Measurements from ENCODE around the gene CLEC20A.

Gene CLEC20A

DNA sequence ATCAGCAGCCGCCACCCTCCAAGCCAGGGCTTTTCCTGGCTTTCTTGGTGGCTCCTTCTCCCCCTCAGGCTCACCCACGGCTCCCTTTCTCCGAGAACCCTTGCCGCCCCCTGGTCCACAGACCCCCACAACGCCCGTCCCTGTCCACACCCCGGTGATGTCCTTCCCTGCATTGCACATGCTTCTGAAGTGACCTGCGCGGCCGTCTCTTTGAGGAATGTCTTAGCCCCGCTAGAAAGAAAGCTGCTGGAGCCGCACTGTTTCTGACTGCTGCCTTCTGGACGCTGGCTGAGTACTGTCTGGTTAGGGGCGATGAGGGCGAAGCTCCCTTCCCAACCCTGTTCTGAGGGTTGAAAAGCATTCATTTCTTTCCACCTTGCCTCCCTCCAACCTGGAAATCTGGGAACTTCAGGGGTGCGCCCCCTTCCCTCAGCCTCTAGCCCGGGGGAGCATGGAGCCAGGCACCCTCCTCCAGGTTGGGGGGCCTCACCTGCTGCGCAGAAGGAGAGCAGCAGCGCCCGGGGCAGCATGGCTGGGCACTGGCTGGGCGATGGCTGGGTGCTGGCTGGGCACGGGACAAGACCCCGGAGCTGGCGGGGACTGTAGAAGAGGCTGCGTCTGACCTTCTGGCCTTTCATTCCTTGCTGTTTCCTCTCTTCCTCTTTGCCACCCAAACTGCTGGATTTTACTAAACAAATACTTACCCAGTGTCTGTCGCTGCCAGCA is at the start of gene CLEC20A:
TSS of gene CLEC20A (minus strand) at position 555 of the 726 bp plus-strand sequence. CDS start at position 530, 25 bp downstream.
- DNase-seq = no peak

DNA sequence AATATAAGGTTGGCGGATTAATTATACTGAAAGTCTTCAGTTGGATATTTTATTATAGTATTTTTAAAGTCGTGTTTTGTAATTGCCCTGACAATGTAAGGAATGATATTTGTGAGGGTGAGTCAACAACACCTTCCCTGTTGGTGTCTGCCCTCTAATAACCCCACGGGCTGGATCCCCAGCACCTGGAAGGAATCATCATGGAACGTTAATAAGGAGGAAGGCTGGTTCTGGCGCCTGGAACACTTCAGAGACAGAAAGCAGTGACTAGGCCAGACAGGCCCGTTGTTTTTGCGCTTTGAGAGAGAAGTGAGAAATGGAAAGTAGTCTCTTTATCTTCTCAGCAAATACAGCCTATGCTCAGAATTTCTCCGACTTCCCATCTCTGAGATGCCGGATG is 47.8 kb upstream of the CLEC20A start:
- no peak for DNase-seq

DNA sequence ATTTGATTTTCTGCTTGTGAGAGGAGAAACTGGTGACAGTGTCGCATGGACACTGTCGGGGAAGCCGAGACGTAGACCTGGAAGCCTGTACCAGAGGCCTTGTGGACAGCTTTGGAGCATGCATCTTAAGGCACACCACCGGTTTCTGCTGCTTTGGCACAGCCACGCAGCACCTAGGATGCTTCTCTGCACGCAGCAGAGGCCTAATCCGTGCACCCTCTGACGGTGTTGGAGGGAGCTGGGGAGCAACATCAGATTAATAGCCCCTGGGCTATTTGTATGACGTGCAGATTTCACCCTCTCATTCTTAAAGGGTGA is 46.5 kb upstream of the CLEC20A start:
- no peak for DNase-seq

DNA sequence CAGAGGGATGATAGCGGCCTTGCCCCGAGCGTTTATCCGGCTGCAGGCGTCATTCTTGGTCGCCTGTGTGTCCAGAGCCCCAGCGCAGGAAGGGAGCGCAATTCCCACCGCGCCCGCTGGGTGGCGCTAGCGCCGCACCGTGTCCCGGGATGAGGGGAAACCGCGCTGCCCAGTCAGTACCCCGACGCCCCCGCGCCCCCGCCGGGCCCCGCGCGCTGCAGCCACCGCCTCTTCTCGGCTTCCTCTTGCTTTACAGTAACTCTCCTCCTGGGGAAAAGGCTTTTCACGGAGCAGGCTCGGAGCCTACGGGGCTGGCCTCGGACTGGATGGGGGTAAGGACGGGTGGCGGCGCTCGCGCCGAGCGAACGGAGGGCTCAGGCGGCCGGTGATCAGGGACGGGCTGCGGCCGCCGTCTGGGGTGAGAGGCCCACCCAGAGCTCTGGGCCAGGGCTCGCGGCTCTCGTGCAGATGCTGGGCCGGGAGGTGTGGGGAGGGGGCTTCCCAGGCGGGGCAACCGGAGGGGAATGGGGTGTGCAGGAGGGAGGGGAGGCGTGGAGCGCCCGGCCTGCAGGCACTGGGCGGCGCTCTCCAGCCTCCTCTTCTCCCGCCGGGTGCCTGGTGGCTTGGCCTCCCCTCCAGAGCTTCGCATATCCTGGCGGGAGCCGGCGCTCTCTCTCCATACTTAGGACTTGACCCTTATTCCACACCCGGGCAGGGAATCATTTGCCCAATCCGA is 46.0 kb upstream of the CLEC20A start:
- no peak for DNase-seq

DNA sequence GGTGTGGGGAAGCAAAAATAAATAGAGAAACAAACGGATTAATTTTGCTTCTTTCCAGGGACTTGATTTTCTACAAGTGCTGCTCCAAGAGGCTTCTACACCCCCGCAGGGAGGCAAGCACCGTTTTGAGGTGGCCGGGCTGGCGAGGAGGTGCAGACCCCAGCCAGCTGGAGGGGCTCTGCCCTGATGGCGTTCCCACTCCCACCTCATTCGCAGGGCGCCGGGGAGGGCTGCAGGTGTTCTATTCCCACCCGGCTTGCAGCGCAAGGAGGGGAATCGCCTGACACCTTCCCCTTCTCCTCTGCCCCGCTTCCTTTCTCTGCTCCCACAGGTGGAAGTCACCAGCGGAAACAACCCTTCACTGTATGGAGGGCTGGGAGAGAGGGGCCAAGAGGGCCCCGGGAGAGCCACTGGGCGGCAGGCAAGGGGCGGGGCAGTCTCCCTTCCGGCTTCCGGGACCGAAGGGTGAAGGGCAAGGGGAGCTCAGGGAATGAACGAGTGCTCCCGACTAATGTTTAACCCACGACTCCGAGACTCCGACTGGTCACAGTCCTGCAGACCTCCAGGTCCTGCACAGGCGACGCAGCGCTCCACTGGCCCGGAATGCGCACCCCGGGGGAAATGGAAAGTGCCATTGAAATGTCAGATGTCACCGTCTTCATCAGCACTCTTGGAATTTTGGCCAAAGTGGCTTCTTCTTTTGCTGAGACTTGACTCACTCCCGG is 45.2 kb upstream of the CLEC20A start:
- DNase-seq = no peak

DNA sequence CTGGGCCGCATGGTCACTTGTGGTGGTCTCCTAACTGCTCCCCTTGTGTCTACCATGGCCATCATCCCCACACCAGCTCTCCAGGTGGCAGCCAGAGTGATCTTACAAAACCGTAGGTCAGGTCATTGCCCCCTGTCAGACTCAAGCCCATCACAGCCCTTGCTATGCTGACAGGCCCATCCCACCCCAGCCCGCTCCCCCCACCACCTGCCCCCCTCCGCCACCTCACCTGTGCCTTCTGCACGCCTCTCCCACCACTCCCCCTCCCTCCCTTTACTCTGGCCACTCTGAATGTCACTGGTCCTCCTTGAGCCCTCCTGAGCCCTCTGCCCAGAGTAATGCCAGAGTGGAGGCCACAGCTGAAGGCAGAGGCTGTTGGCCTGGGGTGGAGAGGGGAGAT is 44.6 kb upstream of the CLEC20A start:
- DNase-seq = no peak

DNA sequence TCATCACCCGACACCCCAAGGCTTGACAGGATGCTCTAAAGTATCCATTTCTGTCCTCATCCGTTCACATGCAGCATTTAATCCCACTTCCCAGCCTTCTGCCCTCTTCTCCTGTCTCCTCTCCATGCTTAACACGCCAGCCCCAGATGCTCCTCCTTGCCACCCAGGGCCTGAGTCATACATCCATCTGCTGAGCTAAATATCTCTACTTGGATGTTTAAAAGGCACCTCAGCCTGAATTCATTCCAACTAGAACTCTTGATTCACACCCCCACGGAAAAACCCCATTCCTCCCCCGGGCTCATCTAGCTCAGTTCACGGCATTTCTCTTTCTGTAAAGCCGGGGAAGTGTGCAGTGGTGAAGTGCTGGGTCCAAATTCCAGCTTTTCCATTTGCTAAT is 43.9 kb upstream of the CLEC20A start:
- no peak for DNase-seq

DNA sequence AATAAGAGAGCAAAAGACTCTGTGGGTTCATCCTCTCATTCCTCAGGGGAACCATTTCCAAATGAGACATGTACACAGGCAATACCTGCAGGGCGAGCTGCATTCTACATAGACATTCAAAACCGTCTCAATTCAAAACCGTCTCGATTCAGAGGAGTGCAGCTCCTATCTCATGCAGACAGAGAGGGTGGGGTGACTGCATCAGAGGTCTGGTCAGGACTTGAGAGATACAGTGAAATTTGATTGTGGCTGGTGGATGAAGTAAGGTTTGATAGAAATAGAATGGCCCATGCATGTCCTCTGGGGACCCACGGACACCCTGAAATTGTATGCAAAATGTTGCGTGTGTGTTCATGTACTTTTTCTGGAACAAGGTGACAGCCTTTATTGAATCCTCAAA is 43.4 kb upstream of the CLEC20A start:
- no peak for DNase-seq

DNA sequence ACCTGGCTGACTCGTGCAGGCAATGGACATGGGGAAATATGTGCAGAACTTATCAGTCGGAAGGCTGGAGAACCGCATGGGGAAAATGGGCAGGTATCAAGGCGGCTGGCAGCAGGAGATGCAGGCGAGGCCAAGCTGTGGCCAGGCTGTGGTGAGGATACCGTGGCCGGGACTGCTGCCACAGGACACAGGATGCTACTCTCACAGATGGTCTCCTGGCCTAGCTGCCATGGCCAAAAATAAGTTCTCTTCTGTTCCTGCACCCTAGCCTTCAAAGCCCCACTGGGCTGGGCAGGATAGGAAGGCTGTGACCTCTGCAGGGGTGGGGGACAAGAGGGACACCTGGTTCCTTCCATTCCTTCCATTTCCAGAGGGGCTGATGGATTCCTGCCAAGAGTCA is 42.5 kb upstream of the CLEC20A start:
- DNase-seq = no peak

DNA sequence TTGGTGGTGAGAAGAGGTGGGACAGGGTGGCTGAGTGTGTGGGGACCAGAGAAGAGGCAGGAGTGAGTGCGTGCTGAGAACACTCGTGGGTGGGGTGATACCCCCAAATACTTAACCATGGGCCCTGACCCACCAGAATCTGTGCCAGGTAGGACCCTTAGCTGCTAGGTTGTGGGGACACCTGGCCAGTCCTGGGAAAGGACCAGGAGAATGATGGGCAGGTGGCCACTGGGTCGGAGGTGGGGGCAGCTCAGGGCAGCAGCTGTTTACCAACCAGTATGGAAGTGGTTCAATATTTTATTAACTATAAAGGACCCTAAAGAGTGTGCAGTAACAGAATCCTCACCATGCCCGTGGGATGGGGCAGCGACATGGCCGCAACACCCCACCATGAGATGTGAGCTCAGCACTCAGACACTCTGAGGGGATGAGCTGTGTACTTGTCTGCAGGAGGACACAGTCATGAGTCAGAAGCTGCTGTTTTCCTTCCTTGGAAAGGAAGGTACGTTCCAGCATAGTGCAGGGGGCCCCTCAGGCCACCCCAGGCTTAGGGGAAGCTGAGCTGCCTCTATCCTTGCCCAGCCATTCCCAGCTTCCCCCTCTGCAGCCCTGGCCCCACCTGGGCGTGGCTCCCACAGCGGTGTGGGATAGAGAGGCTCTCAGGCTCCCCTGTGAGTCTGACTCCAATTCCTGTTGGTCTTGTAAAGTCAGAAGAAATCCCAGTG is 41.6 kb upstream of the CLEC20A start:
- no peak for DNase-seq

DNA sequence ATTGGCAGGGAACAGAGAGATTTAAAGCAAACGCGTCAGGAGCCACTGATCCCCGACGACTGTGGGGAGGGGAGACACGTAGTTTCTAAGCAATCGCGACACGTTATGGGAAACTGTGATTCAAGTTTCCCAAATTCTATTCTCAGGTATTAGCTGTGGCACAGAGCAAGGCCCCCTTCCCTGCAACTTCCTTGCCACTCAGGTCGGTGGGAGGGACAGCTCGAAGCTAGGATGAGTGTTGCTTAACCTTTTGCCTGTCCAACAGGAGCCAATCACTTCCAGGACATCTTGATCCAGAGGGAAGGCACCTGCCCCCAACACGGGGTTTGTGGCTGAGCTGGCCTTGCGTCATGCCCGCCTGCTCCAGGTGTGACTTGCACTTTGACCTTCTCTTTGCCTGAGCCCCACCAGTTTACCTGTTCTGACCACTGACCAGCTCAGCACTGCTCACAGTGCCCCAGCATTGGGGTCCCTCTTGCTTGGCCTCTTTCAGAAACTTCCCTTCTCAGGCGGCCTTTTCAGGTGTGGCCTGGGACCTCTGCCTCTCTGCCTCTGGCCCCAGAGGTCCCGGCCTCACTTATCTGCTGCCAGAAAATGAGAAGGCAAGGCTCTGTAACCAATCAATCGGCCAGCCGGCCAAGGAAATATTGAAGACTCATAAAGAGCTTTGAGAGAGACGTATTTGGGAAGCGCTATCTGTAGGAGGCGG is 40.8 kb upstream of the CLEC20A start:
- no peak for DNase-seq

DNA sequence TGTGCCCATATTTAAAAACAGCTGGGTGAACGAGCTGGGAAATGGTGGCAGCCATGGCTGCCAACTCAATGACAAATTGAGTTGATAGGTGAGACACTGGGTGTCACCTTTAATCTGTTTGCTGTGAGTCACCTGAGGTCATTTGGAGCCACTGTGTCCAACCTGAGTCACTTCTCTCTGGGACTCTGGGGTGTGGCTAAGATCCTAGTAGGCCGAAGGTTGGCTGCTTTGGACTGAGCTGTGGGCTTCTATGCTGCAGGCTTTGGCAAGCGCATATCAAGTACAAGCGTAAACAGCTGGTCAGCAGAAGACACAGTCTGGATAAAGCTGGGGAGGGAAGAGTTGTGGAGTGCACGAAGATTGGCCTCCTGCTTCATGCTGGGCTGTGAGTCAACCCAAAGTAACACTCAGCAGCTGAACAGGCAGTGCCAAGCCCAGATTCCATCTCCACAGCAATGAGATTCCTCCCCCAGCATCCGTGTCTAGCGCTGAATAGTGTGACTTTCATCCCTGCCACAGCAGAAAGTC is 40.1 kb upstream of the CLEC20A start:
- no peak for DNase-seq

DNA sequence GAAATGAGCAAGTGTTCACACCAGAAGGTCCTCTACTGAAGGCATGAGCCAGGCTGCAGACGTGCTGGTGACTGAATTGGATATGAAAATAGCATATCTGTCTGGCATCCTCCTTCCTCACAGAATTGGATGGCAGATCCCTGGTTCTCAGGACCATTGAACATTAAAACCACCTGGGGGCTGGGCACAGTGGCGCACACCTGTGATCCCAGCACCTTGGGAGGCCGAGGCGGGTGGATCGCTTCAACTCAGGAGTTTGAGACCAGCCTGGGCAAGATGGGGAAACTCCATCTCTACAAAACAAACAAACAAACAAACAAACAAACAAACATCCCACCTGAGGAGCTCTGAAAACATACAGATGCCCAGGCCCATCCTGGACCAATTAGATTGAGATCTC is 39.6 kb upstream of the CLEC20A start:
- no peak for DNase-seq

DNA sequence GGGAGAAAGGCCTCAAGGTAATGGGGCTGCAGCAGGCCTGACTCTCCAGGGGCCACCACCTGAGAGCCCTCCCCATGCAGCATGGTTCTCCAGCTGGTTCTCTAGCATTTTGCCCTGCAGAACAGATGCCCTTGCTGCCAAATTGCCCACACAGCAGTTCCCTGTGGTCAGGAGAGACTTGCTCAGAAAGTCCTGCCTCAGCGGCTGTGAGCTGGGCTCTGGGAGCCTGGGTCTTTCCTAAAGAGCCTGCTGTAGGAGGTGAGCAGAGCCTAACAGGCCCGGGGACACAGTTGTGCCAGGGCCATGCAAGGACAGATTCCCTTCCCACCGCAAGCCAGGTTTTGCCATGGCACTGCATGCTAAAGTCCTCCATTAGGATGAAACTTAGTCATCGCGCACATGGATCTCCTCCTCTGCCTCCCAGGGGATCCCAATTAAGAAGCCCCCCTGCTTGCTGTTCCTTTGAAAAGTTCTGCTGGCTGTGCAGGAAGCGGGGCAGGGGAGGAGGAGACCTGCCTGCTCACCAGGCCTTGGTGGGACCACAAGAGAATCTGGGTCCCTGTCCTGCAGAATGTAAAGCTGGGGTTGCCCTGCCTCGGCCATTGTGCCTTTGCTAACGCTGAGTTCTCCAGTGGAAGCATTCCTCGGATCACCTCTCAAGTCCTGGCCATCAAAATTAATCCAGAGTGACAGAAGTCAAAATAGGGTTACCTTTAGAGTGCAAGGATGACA is 37.5 kb upstream of the CLEC20A start:
- no peak for DNase-seq

DNA sequence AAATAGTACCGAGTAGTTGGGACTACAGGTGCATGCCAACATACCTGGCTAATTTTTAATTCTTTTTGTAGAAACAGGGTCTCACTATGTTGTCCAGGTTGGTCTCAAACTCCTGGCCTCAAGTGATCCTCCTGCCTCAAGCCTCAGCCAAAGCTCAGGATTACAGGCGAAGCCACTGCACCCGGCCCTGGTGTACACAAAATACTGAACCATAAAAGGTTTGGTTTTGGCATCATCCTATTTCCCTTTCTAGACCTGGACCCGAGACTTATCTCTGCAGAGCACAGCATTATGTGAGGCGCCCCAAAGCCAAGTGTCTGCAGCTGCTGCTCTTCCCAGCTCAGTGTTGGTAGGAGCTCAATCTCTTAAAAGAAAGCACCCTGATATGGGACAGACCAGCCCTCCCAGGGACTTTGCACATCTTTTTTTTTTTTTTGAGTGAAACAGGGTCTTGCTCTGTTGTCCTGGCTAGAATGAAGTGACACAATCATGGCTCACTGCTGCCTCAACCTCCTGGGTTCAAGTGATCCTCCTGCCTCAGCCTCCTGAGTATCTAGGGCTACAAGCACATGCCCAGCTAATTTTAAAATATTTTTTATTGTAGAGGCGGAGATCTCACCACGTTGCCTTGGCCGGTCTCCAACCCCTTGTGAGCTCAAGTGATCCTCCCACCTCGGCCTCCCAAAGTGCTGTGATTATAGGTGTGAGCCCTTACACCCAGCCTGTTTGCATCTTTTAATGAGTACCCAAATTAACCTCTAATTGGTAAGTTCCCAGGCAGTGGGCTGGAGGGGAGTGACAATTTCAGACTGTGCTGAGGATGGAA is 36.6 kb upstream of the CLEC20A start:
- no peak for DNase-seq

DNA sequence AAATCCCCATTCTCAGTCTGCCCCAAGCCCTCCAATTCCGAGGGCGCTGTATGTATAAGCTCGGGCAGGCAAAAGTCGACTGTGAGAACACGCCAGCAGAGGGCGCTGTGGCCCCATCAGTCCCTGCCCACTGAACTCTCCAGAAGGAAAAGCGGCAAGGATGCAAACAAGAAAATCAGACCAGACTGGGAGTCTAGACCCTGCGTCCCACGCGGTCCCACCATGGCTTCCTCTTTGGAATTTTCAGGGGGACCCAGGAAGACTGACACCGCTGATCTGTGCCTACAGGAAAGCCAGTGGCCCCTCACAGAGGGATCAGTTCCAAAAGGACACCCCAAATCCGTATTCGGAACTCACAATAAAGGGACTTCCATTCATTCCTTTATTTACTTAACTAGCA is 35.6 kb upstream of the CLEC20A start:
- no peak for DNase-seq

DNA sequence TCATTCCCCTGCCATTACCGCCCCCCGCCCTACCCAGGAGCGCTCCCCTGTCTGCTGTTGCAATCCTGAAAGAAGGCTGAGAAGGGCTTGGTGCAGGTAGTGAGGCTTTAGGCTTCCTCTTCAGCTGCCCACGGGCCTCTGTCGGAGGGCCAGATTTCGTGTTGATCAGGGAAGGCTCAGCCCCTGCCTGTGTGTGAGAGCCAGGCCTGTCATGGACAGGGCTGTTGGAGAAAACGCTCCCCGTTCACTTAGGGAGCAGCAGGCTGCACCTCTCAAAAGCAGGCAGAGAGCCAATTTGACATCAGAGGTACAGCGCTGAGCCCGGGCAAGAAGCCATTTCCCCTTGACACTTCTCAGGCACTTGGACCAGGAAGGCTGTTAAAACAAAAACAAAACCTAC is 35.1 kb upstream of the CLEC20A start:
- DNase-seq = no peak

DNA sequence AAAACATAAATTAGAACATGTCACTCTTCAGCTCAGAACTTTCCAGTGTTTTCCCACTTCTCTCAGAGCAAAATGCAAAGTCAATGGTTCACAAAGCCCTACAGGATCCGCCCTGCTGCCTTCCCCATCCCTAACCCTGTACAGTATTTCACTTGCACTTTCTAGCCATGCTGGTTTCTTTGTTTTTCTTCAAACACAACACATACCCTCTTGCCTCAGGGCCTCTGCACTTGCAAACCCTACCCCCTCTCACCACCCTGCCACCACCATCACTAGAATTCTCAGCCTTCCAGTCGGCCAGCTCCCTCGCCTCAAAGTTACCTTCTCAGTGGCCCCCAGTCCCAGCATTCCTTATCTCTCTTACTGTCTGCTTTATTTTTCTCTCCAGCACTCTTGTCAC is 33.7 kb upstream of the CLEC20A start:
- DNase-seq = no peak

DNA sequence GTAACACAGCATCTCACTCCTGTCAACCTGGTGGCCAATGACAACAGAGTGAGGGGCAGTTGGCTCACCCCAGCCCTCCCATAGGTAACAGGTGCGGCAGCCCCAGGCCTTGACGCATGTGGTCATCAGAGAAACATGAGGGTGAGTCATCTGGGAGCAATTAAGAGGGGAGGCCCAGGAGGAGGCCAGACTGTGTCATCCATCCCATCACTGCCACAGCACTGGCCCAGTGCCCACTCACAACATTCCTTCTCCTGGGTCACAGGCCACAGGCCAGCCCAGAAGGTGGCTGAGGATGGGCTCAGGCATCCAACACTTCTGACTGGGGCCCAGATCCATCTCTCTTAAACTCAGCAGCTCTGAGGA is 33.3 kb upstream of the CLEC20A start:
- DNase-seq = no peak

DNA sequence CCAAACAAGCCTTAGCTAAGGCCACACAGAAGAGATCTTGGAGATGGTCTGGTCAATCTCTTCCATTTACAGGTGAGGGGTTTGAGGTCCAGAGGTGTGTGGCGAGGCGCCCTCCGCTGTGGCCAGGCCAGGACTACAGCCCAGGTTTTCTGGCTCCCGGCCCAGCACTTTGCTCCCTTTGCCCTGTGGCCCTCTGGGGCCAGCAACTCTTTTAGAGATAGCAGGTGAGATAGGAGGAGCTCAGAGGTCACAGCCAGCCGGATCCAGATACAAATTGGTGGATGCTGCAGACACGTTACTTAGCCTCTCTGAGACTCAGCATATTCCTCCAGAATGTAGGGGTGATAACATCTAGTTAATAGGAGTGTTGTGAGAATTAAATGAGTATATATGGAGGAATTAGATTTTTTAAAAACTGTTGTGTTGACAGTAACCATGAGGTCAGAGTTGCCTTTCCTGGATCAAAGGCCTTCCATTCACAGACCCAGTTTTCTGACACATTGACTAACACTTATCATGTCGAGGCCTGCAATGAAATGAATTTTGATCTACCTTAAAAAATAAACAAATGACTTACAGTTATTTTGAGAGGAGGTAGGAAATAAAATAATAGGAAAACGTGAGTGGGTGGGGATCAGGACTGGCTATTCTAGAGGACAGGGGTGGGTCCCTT is 32.7 kb upstream of the CLEC20A start:
- no peak for DNase-seq
